Activated T-helper 1 cell treated with anti-CD3 and anti-CD28 coated beads, Interleukin-2, amount 50 U/mL, for 16 hours (primary cell): ENCODE results near the gene CORO7.
"Not testable (repeated sequence)": the region's sequence is repeated elsewhere in the genome, so short reads cannot be mapped to it uniquely, and the experiment has no call there.

Experiments used
- DNase-seq, 2 donors: peaks; one replicate each; pipeline ENCODE4 v3.0.0-alpha.2; 2020; ENCODE audit warnings: low read depth in 1 of 2, low spot score in 1 of 2

CORO7 gene

DNA sequence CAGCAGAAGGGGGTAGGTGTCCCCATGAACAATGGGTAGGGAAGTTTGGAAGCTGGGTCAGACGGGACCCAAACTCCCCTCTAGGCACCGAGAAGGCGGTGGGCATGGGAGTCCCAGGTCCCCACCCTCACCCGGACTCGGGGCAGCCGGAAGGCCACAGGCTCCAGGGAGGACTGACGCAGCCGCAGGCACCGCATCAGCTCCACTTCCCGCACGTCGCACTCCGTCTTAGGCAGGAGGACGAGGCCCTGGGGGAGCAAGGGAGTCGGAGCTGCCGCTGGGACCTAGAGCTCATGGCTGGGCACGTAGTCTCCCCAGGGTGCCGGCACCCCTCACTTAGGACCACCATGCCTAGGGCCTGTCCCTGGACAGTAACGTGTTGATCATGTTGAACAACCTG, 58.2 kb downstream of the CORO7 start:
- no peak for DNase-seq

DNA sequence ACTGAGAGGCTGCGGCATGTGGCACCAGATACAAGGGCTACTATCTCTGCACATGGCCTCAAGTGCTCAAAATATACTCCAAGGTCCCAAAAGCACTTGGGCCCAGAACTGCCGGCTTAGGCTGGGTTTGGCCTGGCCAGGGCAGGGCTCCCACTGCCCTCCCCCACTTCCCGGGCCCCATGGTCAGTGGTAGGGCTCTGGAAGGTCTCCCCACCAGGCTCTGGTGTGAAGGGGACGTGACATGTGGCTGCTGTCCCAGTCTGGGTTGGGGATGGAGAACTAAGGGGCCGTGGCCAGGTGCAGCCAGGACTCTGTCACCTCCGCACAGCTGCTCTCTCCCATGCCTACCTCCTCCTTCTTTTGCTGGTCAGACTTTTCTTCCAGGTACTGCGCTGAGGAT, 59.6 kb downstream of the CORO7 start:
- DNase-seq: no peak

DNA sequence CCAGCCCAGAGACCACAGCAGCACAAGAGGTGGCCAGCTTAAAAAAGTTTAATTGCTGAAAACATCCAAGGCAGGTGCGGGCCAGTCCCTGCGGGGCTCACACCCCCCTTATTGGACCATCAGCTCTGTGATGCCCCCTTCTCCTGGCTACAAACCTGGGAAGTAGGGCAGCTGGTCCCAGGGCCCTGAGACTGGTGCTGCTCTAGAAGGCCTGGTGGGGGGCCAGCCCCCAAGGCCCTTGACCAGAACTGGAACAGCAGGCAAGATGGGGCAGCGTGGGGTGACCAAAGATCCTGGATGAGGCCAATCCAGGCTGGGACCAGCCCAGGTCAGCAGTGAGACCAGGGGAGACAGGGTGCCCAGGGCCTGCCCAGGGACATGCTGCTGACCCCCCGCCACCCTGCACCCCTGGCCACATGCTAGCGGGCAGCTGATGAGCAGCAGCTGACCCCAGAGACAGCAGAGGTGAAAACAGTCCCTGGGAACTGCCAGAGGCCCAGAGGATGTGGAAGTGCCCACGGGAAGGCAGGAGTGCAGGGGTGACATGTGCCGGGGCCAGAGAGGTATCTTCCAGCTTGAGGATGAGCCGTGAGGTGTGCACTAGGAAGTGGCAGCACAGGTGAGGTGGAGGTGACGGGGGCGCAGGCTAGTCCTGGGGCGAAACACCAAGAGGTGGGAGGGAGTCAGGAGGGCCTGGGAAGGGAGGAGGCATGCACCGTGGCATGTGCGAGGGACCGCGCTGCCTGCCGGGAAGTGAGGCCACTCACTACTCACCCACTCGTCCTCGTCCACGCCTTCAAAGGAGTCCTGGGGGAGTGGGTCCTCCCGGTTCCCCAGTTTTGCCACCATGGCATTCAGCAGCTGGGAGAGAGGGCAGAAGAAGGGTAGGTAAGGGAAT, 61.6 kb downstream of the CORO7 start:
- no peak for DNase-seq

DNA sequence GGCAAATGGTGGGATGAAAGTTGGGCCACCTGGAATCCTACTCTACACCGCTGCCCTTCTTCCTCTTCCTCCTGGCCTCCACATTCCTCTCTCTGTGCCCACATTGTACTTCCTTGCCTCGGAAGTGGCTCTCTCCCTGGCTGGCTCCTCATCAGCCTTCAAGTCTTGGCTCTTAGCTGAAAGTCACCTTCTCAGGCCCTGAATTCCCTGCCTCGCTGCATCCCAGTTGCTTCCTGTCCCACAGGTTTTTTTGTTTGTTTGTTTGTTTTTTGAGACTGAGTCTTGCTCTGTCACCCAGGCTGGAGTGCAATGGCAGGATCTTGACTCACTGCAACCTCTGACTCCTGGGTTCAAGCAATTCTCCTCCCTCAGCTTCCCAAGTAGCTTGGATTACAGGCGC, 62.7 kb downstream of the CORO7 start:
- DNase-seq: no peak

DNA sequence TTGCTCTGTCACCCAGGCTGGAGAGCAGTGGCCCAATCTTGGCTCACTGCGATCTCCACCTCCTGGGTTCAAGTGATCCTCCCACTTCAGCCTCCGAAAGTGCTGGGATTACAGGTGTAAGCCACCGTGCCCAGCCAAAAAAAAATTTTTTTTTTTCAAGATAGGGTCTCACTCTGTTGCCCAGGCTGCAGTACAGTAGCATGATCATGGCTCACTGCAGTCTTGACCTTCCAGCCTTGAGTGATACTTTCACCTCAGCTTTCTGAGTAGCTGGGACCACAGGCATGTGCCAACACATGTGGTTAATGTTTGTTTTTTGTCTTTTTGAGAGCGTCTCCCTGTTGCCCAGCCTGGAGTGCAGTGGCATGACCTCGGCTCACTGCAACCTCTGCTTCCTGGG, 63.6 kb downstream of the CORO7 start:
- no peak for DNase-seq

DNA sequence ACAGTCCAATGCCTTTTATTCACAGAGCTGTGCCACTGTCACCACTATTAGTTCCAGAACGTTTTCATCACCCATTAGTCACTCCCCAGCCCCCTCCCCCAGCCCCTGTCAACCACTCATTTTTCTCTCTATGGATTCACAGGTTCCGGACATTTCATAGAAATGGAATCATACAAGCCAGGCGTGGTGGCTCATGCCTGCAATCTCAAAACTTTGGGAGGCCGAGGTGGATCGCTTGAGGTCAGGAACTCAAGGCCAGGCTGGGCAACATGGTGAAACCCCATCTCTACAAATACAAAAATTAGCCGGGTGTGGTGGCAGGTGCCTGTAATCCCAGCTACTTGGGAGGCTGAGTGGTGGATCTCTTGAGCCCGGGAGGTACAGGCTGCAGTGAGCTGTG, 64.5 kb downstream of the CORO7 start:
- DNase-seq: no peak

DNA sequence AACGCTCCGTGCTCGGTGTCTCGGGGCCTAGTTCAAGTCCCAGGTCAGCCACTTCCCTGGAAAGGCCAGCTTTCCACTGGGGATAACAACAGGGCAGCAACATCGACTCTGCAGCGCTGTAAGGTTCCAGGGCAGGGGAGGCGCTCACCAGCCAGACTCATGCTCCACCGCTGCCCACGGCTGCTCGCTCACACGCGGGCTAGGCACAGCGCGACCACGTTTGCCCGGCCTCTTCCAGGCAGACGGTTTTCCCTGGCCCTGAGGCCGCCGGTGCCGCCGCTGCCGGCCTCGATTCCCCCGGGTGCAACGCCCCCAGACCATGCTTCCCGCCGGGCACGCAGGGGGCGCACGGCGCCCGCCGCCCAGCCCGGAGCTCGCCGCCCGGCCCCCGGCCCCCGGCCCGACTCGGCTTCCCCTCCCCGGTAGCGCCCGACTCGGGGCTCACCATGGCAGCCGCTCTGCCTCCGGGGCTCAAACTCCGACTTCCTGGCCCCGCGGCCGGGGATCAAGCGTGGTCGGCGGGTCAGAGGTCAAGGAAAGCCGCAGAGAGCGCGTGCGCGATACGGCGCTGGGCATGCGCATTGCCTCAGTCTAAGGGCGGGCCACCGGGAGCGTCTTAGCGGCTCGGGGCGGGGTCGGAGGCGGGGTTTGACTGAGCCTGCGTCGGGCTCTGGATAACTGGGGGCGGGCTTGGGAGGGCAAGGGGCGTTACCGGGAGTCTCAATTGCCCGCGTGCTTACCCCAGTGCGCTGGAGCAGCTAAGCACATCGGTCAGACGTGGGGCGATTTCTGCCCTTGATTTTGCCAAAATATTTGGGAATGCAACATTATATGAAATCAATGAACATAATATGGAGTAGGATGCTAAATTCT, 65.4 kb downstream of the CORO7 start, which contains the start of gene PAM16:
PAM16 (minus strand) TSS at position 535 of the 873 bp plus-strand sequence; CDS start at position 448, 87 bp downstream.
- DNase-seq: peak; percentile 97 to 98

DNA sequence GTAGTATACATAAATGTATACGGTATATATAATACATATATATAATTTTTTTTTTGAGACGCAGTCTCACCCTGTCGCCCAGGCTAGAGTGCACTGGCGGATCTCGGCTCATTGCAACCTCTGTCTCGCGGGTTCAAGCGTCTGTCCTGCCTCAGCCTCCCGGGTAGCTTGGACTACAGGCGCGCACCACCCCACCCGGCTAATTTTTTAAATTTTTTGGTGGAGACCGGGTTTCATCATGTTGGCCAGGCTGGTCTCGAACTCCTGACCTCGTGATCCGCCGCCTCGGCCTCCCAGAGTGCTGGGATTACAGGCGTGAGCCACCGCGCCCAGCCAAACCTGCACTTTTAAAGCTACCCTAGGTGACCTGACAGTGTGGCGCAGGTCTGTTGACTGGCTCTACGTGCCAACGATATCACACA, 66.0 kb downstream of the CORO7 start:
- DNase-seq: no peak

DNA sequence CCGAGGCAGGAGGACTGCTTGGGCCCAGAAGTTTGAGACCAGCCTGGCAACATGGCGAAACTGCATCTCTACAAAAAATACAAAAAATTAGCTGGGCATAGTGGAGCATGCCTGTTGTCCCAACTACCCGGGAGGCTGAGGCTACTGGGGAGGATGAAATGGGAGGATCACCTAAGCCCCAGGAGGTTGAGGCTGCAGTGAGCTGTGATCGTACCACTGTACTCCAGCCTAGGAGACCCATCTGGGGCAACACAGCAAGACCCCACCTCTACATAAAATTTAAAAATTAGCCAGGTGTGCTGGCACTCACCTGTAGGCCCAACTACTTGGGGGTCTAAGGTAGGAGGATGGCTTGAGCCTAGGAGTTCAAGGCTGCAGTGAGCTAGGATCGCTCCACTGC, 67.1 kb downstream of the CORO7 start:
- no peak for DNase-seq

DNA sequence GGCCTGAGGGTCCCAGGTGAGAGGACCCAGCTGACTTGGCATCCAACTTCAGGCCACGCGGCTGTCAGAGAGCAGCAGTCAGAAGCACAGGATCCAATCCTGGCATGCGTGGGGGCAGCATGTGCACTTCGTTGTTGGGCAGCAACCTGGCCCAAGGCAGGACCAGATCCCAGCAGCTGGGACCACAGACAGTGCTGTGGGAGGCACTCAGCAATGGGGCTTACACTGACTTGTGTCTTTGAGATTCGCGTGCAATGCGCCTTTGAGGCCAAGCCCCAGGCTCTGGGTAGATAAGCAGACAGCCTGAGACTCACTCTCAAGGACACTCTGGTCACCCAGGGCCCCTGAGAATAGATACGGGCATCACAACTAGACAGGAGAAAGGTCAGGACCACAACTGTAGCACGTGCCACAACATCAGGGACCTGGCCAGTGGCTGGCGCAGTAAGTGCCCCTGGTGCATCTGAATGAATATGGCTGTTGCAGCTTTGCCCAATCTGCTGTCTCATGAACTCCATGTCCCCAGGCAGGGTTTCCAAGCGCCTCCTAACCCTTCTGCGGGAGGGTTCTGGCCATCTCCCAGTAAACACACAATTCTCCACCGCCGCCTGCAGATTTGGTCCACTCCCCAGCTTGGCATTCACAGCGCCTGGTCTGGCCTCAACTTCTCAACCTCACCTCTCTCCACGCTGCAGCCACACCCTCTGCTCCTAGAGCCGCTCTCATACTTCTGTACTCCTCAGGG, 68.5 kb downstream of the CORO7 start:
- no peak for DNase-seq

DNA sequence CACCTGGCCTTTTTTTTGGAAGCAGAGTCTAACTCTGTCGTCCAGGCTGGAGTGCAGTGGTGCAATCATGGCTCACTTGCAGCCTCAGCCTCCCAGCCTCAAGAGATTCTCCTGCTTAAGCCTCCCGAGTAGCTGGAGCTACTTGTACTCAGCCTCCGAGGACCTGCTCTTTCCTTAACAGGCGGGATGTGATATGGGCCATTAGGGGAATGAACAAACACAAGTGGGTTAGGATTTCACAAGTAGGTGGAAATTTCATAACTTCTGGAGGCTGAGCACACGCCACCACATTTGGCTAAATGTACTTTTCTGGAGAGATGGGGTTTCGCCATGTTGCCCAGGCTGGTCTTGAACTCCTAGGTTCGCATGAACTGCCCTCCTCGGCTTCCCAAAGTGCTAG, 69.4 kb downstream of the CORO7 start:
- DNase-seq: no peak

DNA sequence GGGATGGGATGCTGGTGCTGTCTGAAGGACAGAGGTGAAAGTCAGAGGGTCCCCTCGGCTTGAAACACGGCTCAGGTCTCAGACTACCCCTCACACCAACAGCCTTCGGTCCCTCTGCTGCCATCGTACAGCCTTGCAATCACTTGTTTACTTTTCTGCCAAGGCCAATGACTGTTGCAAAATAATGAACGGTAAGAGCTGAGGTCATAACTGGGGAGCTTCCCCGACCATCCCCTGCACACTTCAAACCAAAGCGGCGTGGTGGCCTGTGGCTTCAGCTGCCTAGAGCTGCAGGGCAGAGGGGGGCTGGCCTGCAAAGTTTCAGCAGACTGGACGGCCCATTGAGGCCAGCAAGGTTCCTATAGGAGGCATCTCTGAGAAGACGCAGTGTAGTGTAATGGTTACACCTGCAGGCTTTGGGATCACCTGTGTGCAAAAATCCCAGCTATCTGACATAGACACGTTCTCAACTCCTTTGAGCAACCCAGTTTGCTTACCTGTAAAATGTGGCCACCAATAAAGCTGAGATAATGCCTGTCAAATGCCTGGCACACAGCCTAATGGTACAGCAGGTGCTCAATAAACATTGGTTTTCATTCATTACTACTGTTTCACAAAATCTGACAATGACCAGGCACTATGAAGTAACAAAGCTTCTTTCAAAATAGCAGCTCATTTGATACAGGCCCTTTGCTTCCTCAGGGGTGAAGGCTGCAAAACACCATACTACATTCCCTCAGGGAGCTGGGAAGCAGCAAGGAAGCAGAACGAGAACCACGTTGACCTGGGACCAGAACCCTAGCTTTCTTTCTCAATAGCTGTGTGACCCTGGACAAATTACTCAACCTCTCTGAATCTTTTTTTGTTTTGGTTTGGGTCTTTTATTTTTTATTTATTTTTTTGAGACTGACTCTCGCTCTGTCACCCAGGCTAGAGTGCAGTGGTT, 70.3 kb downstream of the CORO7 start:
- DNase-seq: no peak

DNA sequence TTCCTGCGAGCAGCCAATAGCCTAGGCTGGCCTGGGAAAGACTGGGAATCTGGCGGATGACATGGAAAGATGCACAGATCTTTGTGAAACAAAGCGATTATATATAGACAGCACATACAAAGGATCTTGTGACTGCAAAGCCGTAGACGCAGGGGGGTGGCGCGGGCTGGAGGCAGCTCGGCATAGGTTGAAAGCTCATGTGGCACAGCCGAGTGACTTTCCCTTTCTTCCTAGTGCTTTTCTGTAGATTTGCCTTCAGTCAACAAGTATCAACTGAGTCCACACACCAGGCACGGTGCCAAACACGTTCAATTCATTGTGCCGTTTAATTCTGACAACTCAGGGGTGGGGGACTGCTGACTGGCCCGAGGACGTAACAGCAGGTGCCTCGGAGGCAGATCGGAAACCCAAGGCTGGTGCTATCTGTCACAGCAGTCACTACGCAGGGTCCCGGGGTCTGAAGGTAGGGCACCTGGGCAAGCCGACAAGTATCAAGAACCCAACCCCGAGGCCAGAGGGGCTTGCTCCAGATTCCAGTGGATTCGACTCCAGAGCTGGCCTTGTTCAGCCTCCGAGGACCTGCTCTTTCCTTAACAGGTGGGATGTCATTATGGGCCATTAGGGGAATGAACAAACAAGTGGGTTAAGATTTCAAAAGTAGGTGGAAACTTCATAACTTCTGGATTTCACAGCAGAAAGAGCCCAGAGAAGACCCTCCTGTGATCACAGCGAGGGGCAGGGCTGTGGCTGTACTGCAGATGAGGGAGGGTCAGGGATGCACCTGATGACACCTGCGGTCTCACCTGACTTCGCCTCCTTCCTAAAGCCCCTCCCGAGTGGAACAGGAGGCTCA, 71.2 kb downstream of the CORO7 start:
- DNase-seq: no peak

DNA sequence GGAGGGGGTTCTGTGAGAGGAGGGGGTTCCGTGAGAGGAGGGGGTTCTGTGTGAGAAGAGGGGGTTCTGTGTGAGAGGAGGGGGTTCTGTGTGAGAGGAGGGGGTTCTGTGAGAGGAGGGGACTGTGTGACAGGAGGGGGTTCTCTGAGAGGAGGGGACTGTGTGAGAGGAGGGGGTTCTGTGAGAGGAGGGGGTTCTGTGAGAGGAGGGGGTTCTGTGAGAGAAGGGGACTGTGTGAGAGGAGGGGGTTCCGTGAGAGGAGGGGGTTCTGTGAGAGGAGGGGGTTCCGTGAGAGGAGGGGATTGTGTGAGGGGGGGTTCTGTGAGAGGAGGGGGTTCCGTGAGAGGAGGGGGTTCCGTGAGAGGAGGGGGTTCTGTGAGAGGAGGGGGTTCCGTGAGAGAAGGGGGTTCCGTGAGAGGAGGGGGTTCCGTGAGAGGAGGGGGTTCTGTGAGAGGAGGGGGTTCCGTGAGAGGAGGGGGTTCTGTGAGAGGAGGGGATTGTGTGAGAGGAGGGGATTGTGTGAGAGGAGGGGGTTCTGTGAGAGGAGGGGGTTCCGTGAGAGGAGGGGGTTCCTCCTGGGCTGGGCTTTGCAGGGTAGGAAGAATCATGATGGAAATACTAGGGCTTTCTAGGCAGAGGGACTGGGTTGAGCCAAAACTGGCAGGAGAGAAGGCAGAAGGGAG, 72.0 kb downstream of the CORO7 start:
- not testable (repeated sequence) for DNase-seq

DNA sequence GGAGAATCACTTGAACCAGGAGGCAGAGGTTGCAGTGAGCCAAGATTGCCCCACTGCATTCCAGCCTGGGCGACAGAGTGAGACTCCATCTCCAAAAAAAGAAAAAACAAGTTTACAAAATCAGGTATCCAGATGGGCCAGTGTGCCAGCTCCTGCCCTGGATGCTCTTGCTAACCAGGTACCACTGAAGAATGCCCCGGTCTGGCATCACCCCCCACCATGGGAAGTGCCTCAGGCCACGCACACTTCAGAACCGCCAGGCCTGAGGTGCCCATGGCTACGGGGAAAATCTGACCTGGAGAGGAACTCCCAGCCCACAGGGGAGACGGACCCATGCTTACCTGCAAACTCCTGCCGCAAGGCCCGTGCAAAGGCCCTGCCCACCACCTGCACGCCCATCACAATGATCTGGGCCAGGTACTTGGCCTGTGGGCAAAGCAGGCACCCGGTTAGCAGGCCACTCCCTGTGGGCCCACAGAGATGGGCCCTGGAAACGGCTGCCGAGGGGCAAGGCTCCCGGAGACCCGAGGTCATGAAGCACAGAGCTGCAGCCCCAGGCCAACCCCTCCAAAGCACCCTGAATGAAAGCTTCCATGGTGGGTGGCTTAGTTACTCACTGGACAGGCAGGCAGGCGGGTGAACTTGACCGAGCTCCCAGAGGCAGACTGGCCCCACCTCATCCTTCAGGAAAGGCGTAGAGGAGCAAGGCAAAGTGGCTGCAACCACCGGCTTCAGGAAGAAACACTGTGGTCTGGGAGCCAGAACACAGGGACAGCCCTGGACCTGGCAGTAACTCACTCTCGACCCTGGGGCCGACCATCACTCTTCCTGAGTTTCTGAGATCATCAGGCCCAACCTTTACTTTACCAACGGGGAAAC, 73.3 kb downstream of the CORO7 start:
- DNase-seq: no peak

DNA sequence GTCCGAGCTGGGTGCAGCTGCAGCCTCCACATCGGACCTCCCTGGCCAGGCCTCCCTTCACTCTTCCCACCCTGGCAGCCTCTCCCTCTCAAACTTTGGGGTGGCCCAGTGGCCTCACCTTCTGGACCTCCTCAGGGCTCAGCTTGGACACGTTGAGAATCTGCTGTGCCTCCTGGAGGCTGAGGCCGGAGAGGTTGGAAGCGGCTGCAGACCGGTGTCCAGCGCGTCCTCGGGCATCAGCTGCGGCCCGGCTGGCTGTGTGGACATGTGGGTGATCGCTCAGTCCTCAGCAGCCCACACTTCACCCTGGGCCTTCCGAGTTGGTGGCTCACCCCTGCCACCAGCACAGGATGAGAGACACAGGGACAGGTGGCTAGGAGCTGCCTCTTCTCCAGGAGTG, 75.1 kb downstream of the CORO7 start:
- DNase-seq: no peak

DNA sequence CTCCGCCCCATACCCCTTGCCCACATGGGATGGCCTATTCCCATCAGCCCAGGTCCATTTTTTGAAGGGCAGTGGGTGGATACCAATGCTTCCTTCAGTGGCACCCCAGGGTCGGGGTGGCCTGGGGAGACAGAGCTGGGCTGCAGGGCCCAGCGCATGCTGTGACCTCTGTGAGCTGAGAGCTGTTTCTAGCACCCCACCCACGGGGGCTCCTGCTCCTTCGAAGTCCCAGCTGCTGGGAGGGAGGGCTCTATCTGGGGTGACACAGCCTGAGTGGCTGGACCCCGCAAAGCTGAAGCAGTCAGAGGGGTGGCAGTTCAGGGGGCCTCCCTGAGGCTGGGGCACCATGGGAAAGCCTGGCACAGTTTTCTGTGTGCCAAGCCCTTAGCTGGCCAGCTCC, 76.0 kb downstream of the CORO7 start:
- DNase-seq: no peak

DNA sequence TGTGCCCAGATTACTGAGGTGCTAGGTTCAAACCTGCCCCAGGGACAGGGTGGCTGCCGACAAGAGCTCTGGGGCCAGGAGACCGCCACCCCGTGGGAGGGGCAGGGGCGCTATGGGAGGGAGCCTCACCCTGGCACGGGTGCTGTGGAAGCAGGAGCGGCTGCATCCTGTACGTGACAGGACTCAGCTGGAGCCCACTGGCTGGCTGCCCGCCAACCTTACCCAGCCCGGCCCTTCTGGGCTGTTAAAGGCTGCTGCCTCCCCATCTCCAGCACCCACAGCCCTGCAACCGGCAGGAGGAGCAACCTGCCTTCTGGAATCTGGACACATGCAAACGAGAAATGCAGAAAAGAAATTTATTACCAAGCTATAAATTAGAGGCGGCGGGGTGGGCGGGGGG, 76.5 kb downstream of the CORO7 start:
- DNase-seq: no peak
